A549 (cell line): ENCODE measurements around the gene TMEM156. TPM values are rescaled to one million over a fixed set of nuclear protein-coding genes. Genes with fewer than 3 reads are reported as not detected.

Experiments
- ATAC-seq, 2 experiments: fragments of 200-7000 bp in 1 of 2; fragments of >200 bp in 1 of 2; cut with Nextera tagmentation in 1 of 2; cut with Tn5 transposase in 1 of 2; 3 replicates each; pipeline versions ENCODE4 v1.8.0 to v1.9.1; 2018 to 2020; ENCODE audit warnings: mild to moderate bottlenecking in 1 of 2, moderate library complexity in 1 of 2
- CTCF ChIA-PET: fragments of 300-600 bp; sonication (Branson Sonifier 250); formaldehyde crosslinking; extraction: SDS; loops from one replicate; lab custom pipeline; 2021; ENCODE audit warnings: antibody characterized with exemption, inconsistent platforms; lab: Yijun Ruan, JAX
- POLR2A ChIA-PET: fragments of 350-600 bp; formaldehyde crosslinking; extraction: SDS; loops from one replicate; lab custom pipeline; 2021; ENCODE audit warnings: antibody characterized with exemption, inconsistent platforms; lab: Yijun Ruan, JAX
- DNase-seq, 2 experiments: peaks; one replicate each; pipeline versions ENCODE4 v3.0.0 to v3.0.0-alpha.2; 2011 to 2016; ENCODE audit warnings: low read depth in 1 of 2, low spot score in 1 of 2
- FAIRE-seq: peaks from 2 replicates; lab custom pipeline; 2011; peaks lifted over from hg19 to GRCh38; lab: Jason Lieb, UNC
- H3K27ac ChIP-seq, 2 experiments: fragments of >200 bp; sonication (Bioruptor Twin); formaldehyde crosslinking; 3 replicates each; pipeline ENCODE4 v1.5.1; 2016 to 2017
- H3K4me1 ChIP-seq: fragments of >200 bp; sonication (Bioruptor Twin); formaldehyde crosslinking; 3 replicates; pipeline ENCODE4 v1.6.1; 2016
- H3K4me2 ChIP-seq: fragments of >200 bp; sonication (Bioruptor Twin); formaldehyde crosslinking; 3 replicates; pipeline ENCODE4 v1.6.1; 2016
- H3K4me3 ChIP-seq: fragments of >200 bp; sonication (Bioruptor Twin); formaldehyde crosslinking; 3 replicates; pipeline ENCODE4 v1.5.1; 2016
- H3K9me3 ChIP-seq: fragments of >200 bp; sonication (Bioruptor Twin); formaldehyde crosslinking; 3 replicates; pipeline ENCODE4 v1.6.1; 2016
- BHLHE40 ChIP-seq: IDR thresholded peaks from 2 replicates; pipeline ENCODE4 v1.6.1; 2012; ENCODE audit warnings: low read depth, low read length, inconsistent platforms
- CBX2 ChIP-seq: fragments of 200-600 bp; sonication (generic); IDR thresholded peaks from 2 replicates; pipeline ENCODE4 v1.6.1; 2016; ENCODE audit warnings: low read depth, mild to moderate bottlenecking, borderline replicate concordance
- CTCF ChIP-seq: fragments of >200 bp; sonication (Bioruptor Twin); formaldehyde crosslinking; IDR thresholded peaks from 3 replicates; pipeline ENCODE4 v1.5.1; 2016
- EHMT2 ChIP-seq: fragments of 200-600 bp; sonication (generic); IDR thresholded peaks from 2 replicates; pipeline ENCODE4 v1.6.1; 2016; ENCODE audit warnings: antibody characterized with exemption, low read depth, mild to moderate bottlenecking, moderate library complexity
- ELK1 ChIP-seq: fragments of 150-350 bp; IDR thresholded peaks from 2 replicates; pipeline ENCODE4 v1.6.1; 2014; ENCODE audit warnings: low read depth, mild to moderate bottlenecking, low read length
- FOSB ChIP-seq: fragments of 250-450 bp; sonication (Bioruptor Pico); IDR thresholded peaks from 2 replicates; pipeline ENCODE4 v1.5.0; 2020; ENCODE audit warnings: mild to moderate bottlenecking, moderate library complexity
- FOXS1 ChIP-seq: fragments of 250-450 bp; sonication (Bioruptor Pico); IDR thresholded peaks from 2 replicates; pipeline ENCODE4 v1.5.0; 2020; ENCODE audit warnings: mild to moderate bottlenecking, moderate library complexity
- GATA3 ChIP-seq: IDR thresholded peaks from 2 replicates; pipeline ENCODE4 v1.6.1; 2012; ENCODE audit warnings: borderline replicate concordance
- HDAC2 ChIP-seq: fragments of 200-600 bp; sonication (generic); IDR thresholded peaks from 2 replicates; pipeline ENCODE4 v1.6.1; 2016
- HES2 ChIP-seq: fragments of >200 bp; sonication (Bioruptor Twin); formaldehyde crosslinking; IDR thresholded peaks from 2 replicates; pipeline ENCODE4 v1.6.1; 2016
- HOXA7 ChIP-seq: fragments of 250-450 bp; sonication (Bioruptor Pico); IDR thresholded peaks from 2 replicates; pipeline ENCODE4 v1.5.0; 2020; ENCODE audit warnings: mild to moderate bottlenecking, moderate library complexity
- JUN ChIP-seq, 2 experiments: fragments of >200 bp; sonication (Bioruptor Twin); formaldehyde crosslinking; IDR thresholded peaks; 2 replicates in 1 of 2; 3 replicates in 1 of 2; pipeline ENCODE4 v1.6.1; 2016 to 2017
- KDM1A ChIP-seq: fragments of 200-600 bp; sonication (generic); IDR thresholded peaks from 2 replicates; pipeline ENCODE4 v1.6.1; 2016; ENCODE audit warnings: low read depth, mild to moderate bottlenecking
- MAFK ChIP-seq: fragments of 450-650 bp; IDR thresholded peaks from 2 replicates; pipeline ENCODE4 v1.6.1; 2014; ENCODE audit not compliant: partially characterized antibody
- MAX ChIP-seq: IDR thresholded peaks from 2 replicates; pipeline ENCODE4 v1.6.1; 2012
- MAZ ChIP-seq: fragments of 150-350 bp; IDR thresholded peaks from 2 replicates; pipeline ENCODE4 v1.6.1; 2014; ENCODE audit warnings: antibody characterized with exemption, low read depth, low read length, borderline replicate concordance
- PBX3 ChIP-seq: IDR thresholded peaks from 2 replicates; pipeline ENCODE4 v1.6.1; 2012
- PHF8 ChIP-seq: fragments of 200-600 bp; sonication (generic); IDR thresholded peaks from 2 replicates; pipeline ENCODE4 v1.6.1; 2016; ENCODE audit warnings: low read depth, mild to moderate bottlenecking, antibody characterized with exemption, moderate library complexity, borderline replicate concordance
- POLR2AphosphoS2 ChIP-seq: conservative IDR thresholded peaks from 2 replicates; pipeline ENCODE4 v1.6.1; 2012; ENCODE audit warnings: low read length, improper control_type of control experiment, inconsistent platforms
- RNF2 ChIP-seq: fragments of 200-600 bp; sonication (generic); IDR thresholded peaks from 2 replicates; pipeline ENCODE4 v1.6.1; 2016; ENCODE audit warnings: low read depth, mild to moderate bottlenecking, antibody characterized with exemption, moderate library complexity, borderline replicate concordance
- SMC3 ChIP-seq: fragments of >200 bp; sonication (Bioruptor Twin); formaldehyde crosslinking; IDR thresholded peaks from 3 replicates; pipeline ENCODE4 v1.6.1; 2018; ENCODE audit warnings: inconsistent platforms
- SREBF2 ChIP-seq: fragments of 450-650 bp; IDR thresholded peaks from 2 replicates; pipeline ENCODE4 v1.6.1; 2014; ENCODE audit warnings: mild to moderate bottlenecking, moderate library complexity
- ZC3H11A ChIP-seq: fragments of 450-650 bp; IDR thresholded peaks from 2 replicates; pipeline ENCODE4 v1.6.1; 2014; ENCODE audit warnings: antibody characterized with exemption, mild to moderate bottlenecking
- ZNF302 ChIP-seq: fragments of 250-450 bp; sonication (Bioruptor Pico); IDR thresholded peaks from 2 replicates; pipeline ENCODE4 v1.9.0; 2021; ENCODE audit warnings: inconsistent platforms, mild to moderate bottlenecking, moderate library complexity
- WGBS: methylation state at CpG from one replicate; pipeline ENCODE4 v1.1.6; 2017; ENCODE audit errors: missing lambda C conversion rate; 5-methylcytosine and 5-hydroxymethylcytosine counted together
- polyA plus RNA-seq, 4 experiments: library from polyadenylated mRNA; depleted of rRNA in 3 of 4; stranded (reverse); fragments of >200 nt; fragmentation: RNase III in 1 of 4; extraction: RNeasy Plus Mini Kit Qiagen cat#74134 plus additional on column Dnase treatment in 1 of 4; gene quantifications; 2 replicates in 3 of 4; 3 replicates in 1 of 4; pipeline ENCODE4 v1.2.3, GENCODE V29; 2011 to 2017

The TMEM156 gene
- polyA plus RNA-seq, 2 of the 4 experiments (the other 2 are of a cell fraction) = 10.4 to 45.1 TPM

GRCh38 chr4:39067451-39067850, 35.2 kb upstream of the TMEM156 start:
- no peak for TF ChIP-seq RNF2
- TF ChIP-seq MAX = no peak
- no peak for TF ChIP-seq HDAC2
- no peak for TF ChIP-seq BHLHE40
- TF ChIP-seq MAZ = no peak
- Histone ChIP-seq H3K4me2 (no peak overlapping the region), H3K27ac (no peak overlapping the region), H3K4me1 (peaks cover 8% of the 10 kb centered on the region; the same call in 2 of the 3 replicates), H3K9me3 (no peaks in the 10 kb centered on the region), H3K4me3 (no peak overlapping the region)
- FAIRE-seq (no peak), DNase-seq (no peak), ATAC-seq (no peak)
- POLR2A ChIA-PET = no interaction called here
- 91% methylated on average over 3 of the region's 3 CpGs for WGBS
- CTCF ChIA-PET = interaction anchor here (0.6 kb wide), 1 partner anchor 96 kb away, joined by 3 read pairs; no protein-coding TSS in a partner anchor

GRCh38 chr4:39067031-39067430, 34.8 kb upstream of the TMEM156 start:
- POLR2A ChIA-PET = no interaction called here
- Histone ChIP-seq H3K9me3 (no peaks in the 10 kb centered on the region), H3K4me1 (peaks cover 8% of the 10 kb centered on the region; the same call in 2 of the 3 replicates), H3K4me3 (no peak overlapping the region), H3K27ac (no peak overlapping the region), H3K4me2 (no peak overlapping the region)
- TF ChIP-seq MAFK (peak; percentile 56), HES2 (no peak), PHF8 (no peak)
- 92% methylated on average over 2 of the region's 2 CpGs for WGBS
- CTCF ChIA-PET = interaction anchor here (0.6 kb wide), 1 partner anchor 96 kb away, joined by 3 read pairs; no protein-coding TSS in a partner anchor
- FAIRE-seq = no peak
- DNase-seq = no peak
- ATAC-seq = no peak

- H3K4me3 ChIP-seq = no peak overlapping the region
- 98% methylated on average over 2 of the region's 2 CpGs for WGBS
- ChIA-PET CTCF (no interaction called here), POLR2A (no interaction called here)
- H3K9me3 ChIP-seq = no peaks in the 10 kb centered on the region
- H3K4me2 ChIP-seq = no peak overlapping the region
- FAIRE-seq = no peak
- ATAC-seq = no peak
- no peak for TF ChIP-seq EHMT2
- TF ChIP-seq ZC3H11A = no peak
- no peak for TF ChIP-seq SMC3
- TF ChIP-seq HOXA7 (CRISPR knock-in tag) = no peak
- no peak for TF ChIP-seq JUN (IDR thresholded peaks at IDR 0.05)
- no peak for TF ChIP-seq KDM1A
- no peak for TF ChIP-seq FOSB (CRISPR knock-in tag)
- TF ChIP-seq FOXS1 (CRISPR knock-in tag) = no peak
- TF ChIP-seq PBX3 = no peak
- H3K4me1 ChIP-seq = peaks cover 13% of the 10 kb centered on the region; the same call in 2 of the 3 replicates
- no peak overlapping the region for H3K27ac ChIP-seq
- DNase-seq = no peak
These were observed 34.2 kb upstream of the TMEM156 start for GRCh38 chr4:39066371-39066770.

GRCh38 chr4:39063430-39063829, 31.2 kb upstream of the TMEM156 start:
- TF ChIP-seq MAZ (no peak), ELK1 (no peak), CBX2 (no peak), SREBF2 (no peak), CTCF (no peak), MAFK (no peak), ZNF302 (CRISPR knock-in tag) (no peak), GATA3 (no peak), FOXS1 (CRISPR knock-in tag) (no peak), ZC3H11A (no peak), POLR2AphosphoS2 (no peak), PHF8 (no peak)
- FAIRE-seq = no peak

More at GRCh38 chr4:39063430-39063829, 31.2 kb upstream of the TMEM156 start:
- POLR2A ChIA-PET = no interaction called here
- CTCF ChIA-PET = no interaction called here
- Histone ChIP-seq H3K4me1 (peaks cover 22% of the 10 kb centered on the region; the same call in 2 of the 3 replicates), H3K4me3 (no peak overlapping the region), H3K27ac (no peak overlapping the region), H3K4me2 (no peak overlapping the region), H3K9me3 (no peaks in the 10 kb centered on the region)
- ATAC-seq (no peak), DNase-seq (no peak)
